ENCODE results near the gene OR4A5.
"Not testable (repeated sequence)": the region's sequence is repeated elsewhere in the genome, so short reads cannot be mapped to it uniquely, and the experiment has no call there.

GRCh38 chr11:54720094-54720493 lies 13.5 kb downstream of the OR4A5 start:
- TF ChIP-seq TBL1XR1 (IDR thresholded peaks at IDR 0.05; ENCODE audit: low read length in 2 of 2); YBX1 (IDR thresholded peaks at IDR 0.05); KLF13 (tag; IDR thresholded peaks at IDR 0.05; ENCODE audit: borderline replicate concordance, low read depth); ZNF140 (CRISPR knock-in tag; IDR thresholded peaks at IDR 0.05): not testable (repeated sequence)
